Uterus (tissue), 2 donors: ENCODE results near the gene RASSF7.

Source experiments
- POLR2A ChIP-seq, 2 donors: fragments of 450-650 bp; IDR thresholded peaks; one replicate each; pipeline ENCODE4 v1.6.1; 2016; ENCODE audit warnings: antibody characterized with exemption in 2 of 2, mild to moderate bottlenecking in 1 of 2, moderate library complexity in 1 of 2
- TF ChIP-seq, protein P1 (sequence below), 4 experiments: fragments of 200-600 bp in 2 of 4; fragments of 450-650 bp in 2 of 4; sonication (generic) in 2 of 4; IDR thresholded peaks; one replicate each; pipeline ENCODE4 v1.5.1; 2016 to 2019; ENCODE audit warnings: antibody characterized with exemption in 4 of 4, mild to moderate bottlenecking in 2 of 4, moderate library complexity in 1 of 4

- TF ChIP-seq, protein P1, sequence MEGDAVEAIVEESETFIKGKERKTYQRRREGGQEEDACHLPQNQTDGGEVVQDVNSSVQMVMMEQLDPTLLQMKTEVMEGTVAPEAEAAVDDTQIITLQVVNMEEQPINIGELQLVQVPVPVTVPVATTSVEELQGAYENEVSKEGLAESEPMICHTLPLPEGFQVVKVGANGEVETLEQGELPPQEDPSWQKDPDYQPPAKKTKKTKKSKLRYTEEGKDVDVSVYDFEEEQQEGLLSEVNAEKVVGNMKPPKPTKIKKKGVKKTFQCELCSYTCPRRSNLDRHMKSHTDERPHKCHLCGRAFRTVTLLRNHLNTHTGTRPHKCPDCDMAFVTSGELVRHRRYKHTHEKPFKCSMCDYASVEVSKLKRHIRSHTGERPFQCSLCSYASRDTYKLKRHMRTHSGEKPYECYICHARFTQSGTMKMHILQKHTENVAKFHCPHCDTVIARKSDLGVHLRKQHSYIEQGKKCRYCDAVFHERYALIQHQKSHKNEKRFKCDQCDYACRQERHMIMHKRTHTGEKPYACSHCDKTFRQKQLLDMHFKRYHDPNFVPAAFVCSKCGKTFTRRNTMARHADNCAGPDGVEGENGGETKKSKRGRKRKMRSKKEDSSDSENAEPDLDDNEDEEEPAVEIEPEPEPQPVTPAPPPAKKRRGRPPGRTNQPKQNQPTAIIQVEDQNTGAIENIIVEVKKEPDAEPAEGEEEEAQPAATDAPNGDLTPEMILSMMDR (IDR thresholded peaks at IDR 0.05): no peak
- TF ChIP-seq POLR2A (IDR thresholded peaks at IDR 0.05): no peak
Measured at GRCh38 chr11:553988-554340, 6.8 kb upstream of the RASSF7 start.
